GM12878 (cell line): ENCODE measurements around the gene SCG3. TPM values are rescaled to one million over a fixed set of nuclear protein-coding genes. Genes with fewer than 3 reads are reported as not detected.

Experiments used
- ATAC-seq: fragments of 200-7000 bp; cut with Tn5 transposase; 3 replicates; pipeline ENCODE4 v1.9.1; 2020; ENCODE audit warnings: mild to moderate bottlenecking, moderate library complexity
- BruUV-seq: library from RNA; stranded (reverse); fragments of 400-500 nt; replicated peaks from 2 replicates; lab custom pipeline; 2021; lab: Mats Ljungman, UMichigan
- CTCF ChIA-PET: fragments of 300-600 bp; sonication (Branson Sonifier 250); formaldehyde crosslinking; extraction: SDS; loops from one replicate; lab custom pipeline; 2021; ENCODE audit warnings: inconsistent platforms; lab: Yijun Ruan, JAX
- POLR2A ChIA-PET: fragments of 350-600 bp; formaldehyde crosslinking; extraction: SDS; loops from one replicate; lab custom pipeline; 2021; ENCODE audit warnings: inconsistent platforms; lab: Charles Lee
- RAD21 ChIA-PET: fragments of 300-600 bp; sonication (Branson Sonifier 250); formaldehyde crosslinking; loops from one replicate; lab custom pipeline; 2023; ENCODE audit warnings: antibody characterized with exemption; ENCODE audit not compliant: unreplicated experiment; lab: Charles Lee
- SMC1A ChIA-PET: fragments of 300-600 bp; sonication (Branson Sonifier 250); formaldehyde crosslinking; loops from one replicate; lab custom pipeline; 2023; ENCODE audit not compliant: unreplicated experiment, uncharacterized antibody; lab: Charles Lee
- DNase-seq: peaks from one replicate; pipeline ENCODE4 v3.0.0-alpha.2; 2011; ENCODE audit warnings: low read depth, low spot score
- FAIRE-seq: peaks from 3 replicates; lab custom pipeline; 2011; peaks lifted over from hg19 to GRCh38; lab: Jason Lieb, UNC
- H2AFZ ChIP-seq: 2 replicates; pipeline ENCODE4 v1.6.0; 2011; ENCODE audit warnings: low read depth, low read length, control low read depth; ENCODE audit not compliant: control insufficient read depth
- H3K27ac ChIP-seq: 2 replicates; pipeline ENCODE4 v1.5.1; 2011; ENCODE audit warnings: control low read depth; ENCODE audit not compliant: control insufficient read depth, insufficient read depth
- H3K27me3 ChIP-seq, 2 experiments: replicated peaks in 1 of 2; 2 replicates each; pipeline versions ENCODE4 v1.6.0 to v1.6.1; 2011; ENCODE audit warnings: low read length in 1 of 2; ENCODE audit not compliant: control insufficient read depth in 2 of 2, insufficient read depth in 2 of 2
- H3K36me3 ChIP-seq, 2 experiments: 2 replicates each; pipeline ENCODE4 v1.5.1; 2011; ENCODE audit warnings: low read length in 1 of 2; ENCODE audit not compliant: control insufficient read depth in 2 of 2, insufficient read depth in 2 of 2
- H3K4me1 ChIP-seq: 2 replicates; pipeline ENCODE4 v1.6.1; 2011; ENCODE audit warnings: mild to moderate bottlenecking, low read length, moderate library complexity, mixed read lengths; ENCODE audit not compliant: control insufficient read depth, insufficient read depth
- H3K4me2 ChIP-seq: 2 replicates; pipeline ENCODE4 v1.6.0; 2011; ENCODE audit warnings: control low read depth; ENCODE audit not compliant: control insufficient read depth, insufficient read depth
- H3K4me3 ChIP-seq: fragments of 200-600 bp; sonication (generic); 2 replicates; pipeline ENCODE4 v1.5.1; 2016
- H3K79me2 ChIP-seq: 2 replicates; pipeline ENCODE4 v1.6.0; 2011; ENCODE audit warnings: low read length; ENCODE audit not compliant: control insufficient read depth, insufficient read depth
- H3K9ac ChIP-seq: 2 replicates; pipeline ENCODE4 v1.8.0; 2011; ENCODE audit warnings: low read length, control low read depth, mixed read lengths; ENCODE audit not compliant: control insufficient read depth, insufficient read depth
- H3K9me3 ChIP-seq: replicated peaks from 3 replicates; pipeline ENCODE4 v1.5.1; 2011; ENCODE audit warnings: mild to moderate bottlenecking, low read length; ENCODE audit not compliant: control insufficient read depth, insufficient read depth
- H4K20me1 ChIP-seq: 2 replicates; pipeline ENCODE4 v1.6.0; 2011; ENCODE audit not compliant: control insufficient read depth, insufficient read depth
- CHD2 ChIP-seq: IDR thresholded peaks from 2 replicates; pipeline ENCODE4 v1.6.1; 2011; ENCODE audit warnings: low read depth, low read length, improper control_type of control experiment, borderline replicate concordance
- GATAD2B ChIP-seq: fragments of 450-650 bp; conservative IDR thresholded peaks from 2 replicates; pipeline ENCODE4 v1.6.1; 2017; ENCODE audit warnings: low read depth, mild to moderate bottlenecking, moderate library complexity
- IKZF1 ChIP-seq: fragments of 450-650 bp; conservative IDR thresholded peaks from 2 replicates; pipeline ENCODE4 v1.6.1; 2017; ENCODE audit warnings: antibody characterized with exemption, mild to moderate bottlenecking
- LARP7 ChIP-seq: fragments of 450-650 bp; IDR thresholded peaks from 2 replicates; pipeline ENCODE4 v1.6.1; 2017; ENCODE audit warnings: mild to moderate bottlenecking
- MTA2 ChIP-seq: fragments of 450-650 bp; IDR thresholded peaks from 2 replicates; pipeline ENCODE4 v1.6.1; 2016; ENCODE audit warnings: low read depth, mild to moderate bottlenecking, moderate library complexity
- NFIC ChIP-seq: IDR thresholded peaks from 2 replicates; pipeline ENCODE4 v1.6.1; 2012; ENCODE audit warnings: low read depth, mild to moderate bottlenecking, inconsistent platforms, low read length, moderate library complexity
- RELB ChIP-seq: fragments of 450-650 bp; IDR thresholded peaks from 2 replicates; pipeline ENCODE4 v1.6.1; 2017; ENCODE audit warnings: low read depth, mild to moderate bottlenecking, moderate library complexity
- TCF12 ChIP-seq: IDR thresholded peaks from 2 replicates; pipeline ENCODE4 v1.6.1; 2011; ENCODE audit warnings: low read depth, mild to moderate bottlenecking, low read length
- ZBTB40 ChIP-seq: fragments of 450-650 bp; IDR thresholded peaks from 2 replicates; pipeline ENCODE4 v1.6.1; 2016; ENCODE audit warnings: mild to moderate bottlenecking, moderate library complexity, borderline replicate concordance
- ZNF622 ChIP-seq: fragments of 450-650 bp; IDR thresholded peaks from 2 replicates; pipeline ENCODE4 v1.6.1; 2017; ENCODE audit warnings: mild to moderate bottlenecking, inconsistent platforms
- ZSCAN29 ChIP-seq: fragments of 450-650 bp; IDR thresholded peaks from 2 replicates; pipeline ENCODE4 v1.6.1; 2017; ENCODE audit warnings: mild to moderate bottlenecking, moderate library complexity
- WGBS: methylation state at CpG from one replicate; pipeline ENCODE4 v1.1.6; 2016; ENCODE audit warnings: low lambda C conversion rate; ENCODE audit not compliant: insufficient replicate concordance, insufficient coverage; ENCODE audit errors: missing lambda C conversion rate; 5-methylcytosine and 5-hydroxymethylcytosine counted together
- in situ Hi-C: fragments of 300-500 bp; cut with MboI; formaldehyde crosslinking; loops from 9 replicates; pipeline ENCODE4 v1.14.3; 2018; ENCODE audit warnings: mixed read lengths
- intact Hi-C: fragments of 100-400 bp; cut with micrococcal nuclease; formaldehyde crosslinking; loops from one replicate; pipeline ENCODE4 v1.14.2; 2022; ENCODE audit not compliant: unreplicated experiment
- polyA plus RNA-seq, 11 experiments: library from polyadenylated mRNA; depleted of rRNA in 4 of 11; unstranded in 6 of 11; stranded (reverse) in 5 of 11; fragments of >200 nt; fragmentation: Nextera tagmentation in 4 of 11; fragmentation: Illumina TruSeq in 1 of 11; extraction: Ambion mirVana in 4 of 11; extraction: Trizol in 1 of 11; gene quantifications; 1 replicate in 1 of 11; 2 replicates in 10 of 11; pipeline versions ENCODE4 v1.2.1 to v1.2.3, GENCODE V29; 2011 to 2016; ENCODE audit warnings: inconsistent platforms in 2 of 11, missing spikeins in 2 of 11, low read depth in 1 of 11
- total RNA-seq, 4 experiments: library from RNA; depleted of rRNA in 3 of 4; stranded (reverse); fragments of >200 nt in 3 of 4; fragmentation: Illumina TruSeq in 1 of 4; extraction: Trizol in 1 of 4; gene quantifications; 2 replicates each; pipeline versions ENCODE4 v1.2.1 to v1.2.3, GENCODE V29; 2013 to 2021

Gene SCG3
- total and polyA plus RNA-seq, 10 of the 15 experiments (the other 5 are each of a cell fraction or from before 2014, with no cell fraction given) = 0.03 to 0.15 (median 0.04) TPM; not detected in 7

DNA sequence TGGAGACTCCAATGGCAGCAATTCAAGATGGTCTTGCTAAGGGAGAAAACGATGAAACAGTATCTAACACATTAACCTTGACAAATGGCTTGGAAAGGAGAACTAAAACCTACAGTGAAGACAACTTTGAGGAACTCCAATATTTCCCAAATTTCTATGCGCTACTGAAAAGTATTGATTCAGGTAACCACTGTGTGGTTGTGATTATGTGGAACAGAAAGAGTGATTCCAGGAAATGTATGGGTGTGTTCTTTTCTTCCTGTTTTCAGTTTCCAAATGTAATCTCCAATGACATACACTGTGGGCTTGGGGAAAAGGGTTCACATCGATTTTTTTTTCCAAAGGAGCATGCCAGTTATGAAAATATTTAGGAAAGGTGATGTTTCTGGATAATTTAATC, 10.9 kb downstream of the SCG3 start:
- DNase-seq = no peak

DNA sequence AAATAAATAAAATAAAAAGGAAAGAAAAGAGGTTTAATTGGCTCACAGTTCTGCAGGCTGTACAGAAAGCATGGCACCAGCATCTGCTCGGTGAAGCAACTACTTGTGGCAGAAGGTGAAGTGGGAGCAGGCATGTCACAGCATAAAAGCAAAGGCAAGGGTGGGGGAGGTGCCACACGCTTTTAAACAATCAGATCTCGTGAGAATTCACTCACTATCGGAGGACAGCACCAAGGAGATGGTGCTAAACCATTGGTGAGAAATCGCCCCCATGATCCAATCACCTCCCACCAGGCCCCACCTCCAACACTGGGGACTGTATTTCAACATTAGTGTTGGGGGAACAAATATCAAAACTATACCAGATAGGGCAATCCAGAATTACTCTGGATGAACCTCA, 15.3 kb downstream of the SCG3 start:
- Histone ChIP-seq H3K27me3 (no peaks in the 10 kb centered on the region), H3K36me3 (no peaks in the 10 kb centered on the region), H3K9me3 (no peaks in the 10 kb centered on the region; the same call in 2 of the 3 replicates), H3K79me2 (no peaks in the 10 kb centered on the region), H3K4me2 (no peak overlapping the region), H3K27ac (no peak overlapping the region), H3K9ac (no peak overlapping the region), H3K4me3 (no peak overlapping the region), H2AFZ (no peak overlapping the region), H3K4me1 (no peaks in the 10 kb centered on the region), H4K20me1 (no peaks in the 10 kb centered on the region)
- BruUV-seq = no TSS peak
- DNase-seq = no peak
- TF ChIP-seq ZNF622 (no peak), ZBTB40 (no peak), IKZF1 (no peak), NFIC (no peak), LARP7 (no peak), GATAD2B (no peak), MTA2 (no peak), TCF12 (no peak)
- ChIA-PET SMC1A (interaction anchor here (1.0 kb wide), 1 partner anchor 433 kb away, joined by 3 read pairs; no protein-coding TSS in a partner anchor), CTCF (interaction anchor here (1.2 kb wide), 1 partner anchor 80 kb away, joined by 8 read pairs; no protein-coding TSS in a partner anchor), RAD21 (no interaction called here), POLR2A (no interaction called here)
- in situ Hi-C loops = no loop called here
- intact Hi-C loops = no loop called here
- 92% methylated on average over 5 of the region's 5 CpGs for WGBS
- FAIRE-seq = no peak
- no peak for ATAC-seq

More for the DNA sequence above, 10.9 kb downstream of the SCG3 start:
- SMC1A ChIA-PET = interaction anchor here (0.9 to 1.0 kb wide), 2 partner anchors 9 to 29 kb away, joined by 3 read pairs; no protein-coding TSS in a partner anchor
- no peak overlapping the region for H3K9ac ChIP-seq
- in situ Hi-C loops (no loop called here), intact Hi-C loops (no loop called here)
- BruUV-seq = no TSS peak
- no peaks in the 10 kb centered on the region for H3K79me2 ChIP-seq
- H3K4me3 ChIP-seq = no peak overlapping the region
- TF ChIP-seq ZSCAN29 (no peak), IKZF1 (0 out of 2 replicates have a peak, but pooled peaks have one; percentile 17), RELB (no peak), CHD2 (no peak)
- no peaks in the 10 kb centered on the region for H4K20me1 ChIP-seq
- 0% methylated on average over 3 of the region's 3 CpGs for WGBS
- ATAC-seq (no peak), FAIRE-seq (no peak)
- no peak overlapping the region for H3K4me2 ChIP-seq
- H2AFZ ChIP-seq = no peak overlapping the region
- H3K9me3 ChIP-seq = no peaks in the 10 kb centered on the region
- POLR2A ChIA-PET = no interaction called here
- RAD21 ChIA-PET = no interaction called here
- CTCF ChIA-PET = interaction anchor here (0.8 to 1.0 kb wide), 2 partner anchors 44 to 85 kb away, joined by 3 read pairs; no protein-coding TSS in a partner anchor
- no peaks in the 10 kb centered on the region for H3K4me1 ChIP-seq
- no peaks in the 10 kb centered on the region for H3K36me3 ChIP-seq
- H3K27me3 ChIP-seq = peaks cover 0 to 4% of the 10 kb centered on the region in 2 experiments; a peak in 1 of 4 replicates
- H3K27ac ChIP-seq = no peak overlapping the region
